Lower leg skin (tissue), 3 donors: Measurements from ENCODE around the gene MAPK4.

ENCODE experiments used
- POLR2A ChIP-seq, 2 donors: fragments of 450-650 bp; IDR thresholded peaks; one replicate each; pipeline ENCODE4 v1.6.1; 2016 to 2017; ENCODE audit warnings: antibody characterized with exemption in 2 of 2, mild to moderate bottlenecking in 1 of 2, moderate library complexity in 1 of 2
- TF ChIP-seq, protein P1 (sequence below), 3 donors: fragments of 450-650 bp; IDR thresholded peaks; one replicate each; pipeline ENCODE4 v1.5.1; 2016; ENCODE audit warnings: antibody characterized with exemption in 3 of 3, mild to moderate bottlenecking in 3 of 3, moderate library complexity in 2 of 3

DNA sequence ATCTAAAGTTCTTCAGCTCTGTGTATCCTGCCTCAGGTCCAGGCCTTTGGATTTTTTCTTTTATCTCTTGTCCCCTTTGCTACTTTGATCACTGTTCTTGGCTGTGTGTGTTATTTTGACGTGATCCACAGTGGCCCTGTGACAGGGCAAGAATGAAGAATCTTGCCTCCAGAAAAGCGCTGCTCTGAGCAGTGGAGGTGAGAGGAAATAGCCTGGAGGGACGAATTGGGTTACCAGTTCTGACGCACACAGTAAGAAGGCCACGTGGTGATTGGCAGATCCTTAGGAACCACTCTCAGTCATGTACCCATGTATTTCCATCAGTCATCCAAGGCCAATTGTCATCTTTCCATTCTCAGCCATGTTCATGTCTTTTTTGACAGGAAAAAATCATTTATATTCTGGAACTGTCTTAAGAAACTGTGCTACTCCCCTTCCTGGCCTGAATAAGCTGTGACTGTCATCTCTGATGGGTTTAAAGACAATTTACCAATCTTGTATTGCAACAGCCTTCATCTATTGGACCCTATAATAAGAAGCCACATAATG, 47.6 kb downstream of the MAPK4 start:
- TF ChIP-seq, protein P1, sequence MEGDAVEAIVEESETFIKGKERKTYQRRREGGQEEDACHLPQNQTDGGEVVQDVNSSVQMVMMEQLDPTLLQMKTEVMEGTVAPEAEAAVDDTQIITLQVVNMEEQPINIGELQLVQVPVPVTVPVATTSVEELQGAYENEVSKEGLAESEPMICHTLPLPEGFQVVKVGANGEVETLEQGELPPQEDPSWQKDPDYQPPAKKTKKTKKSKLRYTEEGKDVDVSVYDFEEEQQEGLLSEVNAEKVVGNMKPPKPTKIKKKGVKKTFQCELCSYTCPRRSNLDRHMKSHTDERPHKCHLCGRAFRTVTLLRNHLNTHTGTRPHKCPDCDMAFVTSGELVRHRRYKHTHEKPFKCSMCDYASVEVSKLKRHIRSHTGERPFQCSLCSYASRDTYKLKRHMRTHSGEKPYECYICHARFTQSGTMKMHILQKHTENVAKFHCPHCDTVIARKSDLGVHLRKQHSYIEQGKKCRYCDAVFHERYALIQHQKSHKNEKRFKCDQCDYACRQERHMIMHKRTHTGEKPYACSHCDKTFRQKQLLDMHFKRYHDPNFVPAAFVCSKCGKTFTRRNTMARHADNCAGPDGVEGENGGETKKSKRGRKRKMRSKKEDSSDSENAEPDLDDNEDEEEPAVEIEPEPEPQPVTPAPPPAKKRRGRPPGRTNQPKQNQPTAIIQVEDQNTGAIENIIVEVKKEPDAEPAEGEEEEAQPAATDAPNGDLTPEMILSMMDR (IDR thresholded peaks at IDR 0.05) = no peak
- TF ChIP-seq POLR2A (IDR thresholded peaks at IDR 0.05) = no peak
